Tibial artery (tissue), 4 donors: ENCODE measurements around the gene SPIB.
A peak's percentile ranks its signal among the peaks of the same experiment; 100 is the strongest.

Experiments used
- DNase-seq, 2 donors: peaks; one replicate each; pipeline ENCODE4 v3.0.0-alpha.2; 2019
- H3K27ac ChIP-seq, 2 donors: fragments of 200-600 bp; sonication (generic) in 1 of 2; 1 replicate in 1 of 2; 2 replicates in 1 of 2; pipeline ENCODE4 v1.5.1; 2018 to 2019; ENCODE audit warnings: mild to moderate bottlenecking in 1 of 2
- H3K27me3 ChIP-seq, 2 donors: fragments of 200-600 bp; sonication (generic) in 1 of 2; one replicate each; pipeline versions ENCODE4 v1.5.1 to v1.6.0; 2016 to 2019
- H3K36me3 ChIP-seq, 3 donors: fragments of 200-600 bp; sonication (generic) in 2 of 3; one replicate each; pipeline ENCODE4 v1.5.1; 2016 to 2019; ENCODE audit warnings: mild to moderate bottlenecking in 2 of 3
- H3K4me1 ChIP-seq, 4 donors: fragments of 200-600 bp; sonication (generic) in 2 of 4; 1 replicate in 3 of 4; 2 replicates in 1 of 4; pipeline ENCODE4 v1.5.1; 2016 to 2019
- H3K4me3 ChIP-seq, 2 donors: fragments of 200-600 bp; sonication (generic) in 1 of 2; 1 replicate in 1 of 2; 2 replicates in 1 of 2; pipeline ENCODE4 v1.5.1; 2018 to 2019; ENCODE audit warnings: mild to moderate bottlenecking in 2 of 2
- H3K9me3 ChIP-seq, 3 donors: fragments of 200-600 bp; sonication (generic) in 1 of 3; one replicate each; pipeline ENCODE4 v1.5.1; 2016 to 2019
- intact Hi-C: fragments of 100-400 bp; cut with DNase I; formaldehyde crosslinking; loops from one replicate; pipeline ENCODE4 v1.15.0; 2023; ENCODE audit warnings: low total_unique reads
- TF ChIP-seq, protein P1 (sequence below), 2 experiments: fragments of 200-600 bp in 1 of 2; fragments of 450-650 bp in 1 of 2; IDR thresholded peaks; one replicate each; pipeline ENCODE4 v1.5.1; 2017 to 2019; ENCODE audit warnings: antibody characterized with exemption in 2 of 2, mild to moderate bottlenecking in 1 of 2, moderate library complexity in 1 of 2

Gene SPIB

DNA sequence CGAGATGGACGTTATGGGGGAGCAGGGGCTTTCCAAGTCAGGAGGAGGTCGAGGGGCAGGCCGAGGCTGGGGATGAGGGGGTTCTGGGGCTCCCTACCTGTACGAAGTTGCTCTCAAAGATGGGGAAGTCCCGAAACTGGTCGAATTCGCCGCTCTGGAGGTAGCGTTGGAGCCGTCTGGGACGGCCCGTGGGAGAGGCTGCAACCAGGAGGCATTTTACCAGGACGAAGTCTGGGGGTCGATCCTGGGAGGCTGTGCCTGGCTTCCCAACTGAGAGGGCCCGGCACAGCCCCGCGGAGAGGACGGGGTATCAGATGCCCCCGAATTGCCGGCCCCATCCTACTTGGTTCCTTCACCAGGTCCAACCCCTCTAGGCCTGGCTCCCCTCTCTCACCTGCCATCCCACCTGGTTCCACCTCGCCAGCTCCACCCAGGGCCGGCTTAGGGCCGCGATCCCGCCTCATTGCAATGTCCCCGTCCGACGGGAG lies 57.0 kb downstream of the SPIB start:
- no peaks in the 10 kb centered on the region for H3K27me3 ChIP-seq
- peak overlapping the region; percentile 86 to 90 for H3K4me3 ChIP-seq
- H3K9me3 ChIP-seq, result no peaks in the 10 kb centered on the region
- no peak for DNase-seq
- intact Hi-C loops, result loop anchor here (1.0 kb wide), 1 partner anchor 36 kb away; the partner anchor contains the start of gene JOSD2
- TF ChIP-seq, protein P1, sequence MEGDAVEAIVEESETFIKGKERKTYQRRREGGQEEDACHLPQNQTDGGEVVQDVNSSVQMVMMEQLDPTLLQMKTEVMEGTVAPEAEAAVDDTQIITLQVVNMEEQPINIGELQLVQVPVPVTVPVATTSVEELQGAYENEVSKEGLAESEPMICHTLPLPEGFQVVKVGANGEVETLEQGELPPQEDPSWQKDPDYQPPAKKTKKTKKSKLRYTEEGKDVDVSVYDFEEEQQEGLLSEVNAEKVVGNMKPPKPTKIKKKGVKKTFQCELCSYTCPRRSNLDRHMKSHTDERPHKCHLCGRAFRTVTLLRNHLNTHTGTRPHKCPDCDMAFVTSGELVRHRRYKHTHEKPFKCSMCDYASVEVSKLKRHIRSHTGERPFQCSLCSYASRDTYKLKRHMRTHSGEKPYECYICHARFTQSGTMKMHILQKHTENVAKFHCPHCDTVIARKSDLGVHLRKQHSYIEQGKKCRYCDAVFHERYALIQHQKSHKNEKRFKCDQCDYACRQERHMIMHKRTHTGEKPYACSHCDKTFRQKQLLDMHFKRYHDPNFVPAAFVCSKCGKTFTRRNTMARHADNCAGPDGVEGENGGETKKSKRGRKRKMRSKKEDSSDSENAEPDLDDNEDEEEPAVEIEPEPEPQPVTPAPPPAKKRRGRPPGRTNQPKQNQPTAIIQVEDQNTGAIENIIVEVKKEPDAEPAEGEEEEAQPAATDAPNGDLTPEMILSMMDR (IDR thresholded peaks at IDR 0.05), result no peak
- H3K27ac ChIP-seq, result peak overlapping the region; percentile 69 to 76
- peaks cover 0 to 21% (median 14%) of the 10 kb centered on the region in 4 donors for H3K4me1 ChIP-seq
- H3K36me3 ChIP-seq, result peaks cover 11 to 24% (median 21%) of the 10 kb centered on the region in 3 donors

- DNase-seq, result peak; percentile 68 to 90
- intact Hi-C loops, result loop anchor here (1.0 kb wide), 1 partner anchor 35 kb away; the partner anchor contains the start of gene JOSD2
Measured at GRCh38 chr19:50476224-50476906, 57.6 kb downstream of the SPIB start, which contains the start of the genes EMC10 and GARIN5A. Gene EMC10 (plus strand): TSS chr19:50476507. CDS start chr19:50476545, 38 bp downstream. Gene GARIN5A (minus strand): TSS chr19:50476848. CDS start chr19:50476388, 460 bp downstream.

DNA sequence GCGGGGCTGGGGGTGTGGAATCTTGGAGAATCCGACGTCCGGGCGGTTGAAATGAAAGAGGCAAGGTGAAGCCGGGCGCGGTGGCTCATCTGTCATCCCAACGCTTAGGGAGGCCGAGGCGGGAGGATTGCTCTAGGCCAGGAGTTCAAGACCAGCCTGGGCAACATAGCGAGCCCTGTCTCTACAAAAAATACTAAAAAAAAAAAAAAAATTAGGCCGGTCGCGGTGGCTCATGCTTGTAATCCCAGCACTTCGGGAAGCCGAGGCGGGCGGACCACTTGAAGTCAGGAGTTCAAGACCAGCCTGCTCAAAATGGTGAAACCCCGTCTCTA lies 58.1 kb downstream of the SPIB start:
- H3K27me3 ChIP-seq, result no peaks in the 10 kb centered on the region
- TF ChIP-seq, protein P1 (IDR thresholded peaks at IDR 0.05), result no peak
- peak overlapping the region; percentile 86 to 90 for H3K4me3 ChIP-seq
- no peak for DNase-seq
- peaks cover 18 to 35% (median 32%) of the 10 kb centered on the region in 3 donors for H3K36me3 ChIP-seq
- H3K9me3 ChIP-seq, result no peaks in the 10 kb centered on the region
- intact Hi-C loops, result loop anchor here (1.0 kb wide), 1 partner anchor 34 kb away; the partner anchor contains the start of gene JOSD2
- peaks cover 0 to 21% (median 14%) of the 10 kb centered on the region in 4 donors for H3K4me1 ChIP-seq
- H3K27ac ChIP-seq, result peak overlapping the region; percentile 69 to 76

More at GRCh38 chr19:50476224-50476906, 57.6 kb downstream of the SPIB start, which contains the start of the genes EMC10 and GARIN5A:
- H3K36me3 ChIP-seq, result peaks cover 13 to 30% (median 27%) of the 10 kb centered on the region in 3 donors
- H3K27ac ChIP-seq, result peak within 1 kb of the TSS; percentile 69 to 76
- H3K27me3 ChIP-seq, result no peaks in the 10 kb centered on the region
- TF ChIP-seq, protein P1 (IDR thresholded peaks at IDR 0.05), result no peak
- H3K4me3 ChIP-seq, result peak within 1 kb of the TSS; percentile 86 to 90
- no peaks in the 10 kb centered on the region for H3K9me3 ChIP-seq
- H3K4me1 ChIP-seq, result peaks cover 0 to 21% (median 14%) of the 10 kb centered on the region in 4 donors

DNA sequence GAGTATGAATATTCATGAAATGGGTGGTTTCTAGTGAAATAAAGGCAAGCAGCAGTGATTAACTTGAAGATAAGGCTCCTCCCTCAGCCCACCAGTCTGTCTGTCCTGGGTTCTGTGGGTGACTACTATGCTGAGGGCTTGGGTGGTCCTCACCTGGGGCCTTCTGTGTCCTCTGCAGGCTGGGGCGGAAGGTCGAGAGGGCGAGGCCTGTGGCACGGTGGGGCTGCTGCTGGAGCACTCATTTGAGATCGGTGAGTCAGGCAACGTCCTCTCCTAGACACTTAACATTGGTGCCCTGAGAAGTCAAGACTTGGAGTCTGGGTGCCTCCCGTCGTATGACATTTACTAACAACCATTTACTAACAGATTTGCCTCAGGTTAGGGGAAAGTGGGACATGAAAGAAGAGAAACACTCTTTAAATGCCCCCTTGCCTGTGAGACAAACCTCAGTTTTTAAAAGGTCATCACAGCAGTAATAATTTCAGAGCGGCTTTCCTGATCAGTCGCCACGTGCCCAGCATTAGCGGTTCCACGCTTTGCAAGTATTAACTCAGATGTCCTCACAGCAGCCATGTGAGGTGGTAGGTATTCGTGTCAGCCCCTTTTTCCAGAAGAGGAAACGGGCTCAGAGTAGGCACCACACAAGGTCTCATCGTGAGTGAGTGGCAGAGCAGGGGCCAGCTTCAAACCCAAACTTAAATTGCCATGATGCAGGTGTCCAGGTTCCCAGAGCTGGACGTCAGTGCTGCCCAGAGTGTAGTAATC lies 59.2 kb downstream of the SPIB start:
- no peaks in the 10 kb centered on the region for H3K9me3 ChIP-seq
- no peaks in the 10 kb centered on the region for H3K27me3 ChIP-seq
- TF ChIP-seq, protein P1 (IDR thresholded peaks at IDR 0.05), result no peak
- no peak for DNase-seq
- no peak overlapping the region for H3K27ac ChIP-seq
- peaks cover 21 to 46% (median 43%) of the 10 kb centered on the region in 3 donors for H3K36me3 ChIP-seq
- intact Hi-C loops, result no loop called here
- H3K4me1 ChIP-seq, result peaks cover 0 to 21% (median 14%) of the 10 kb centered on the region in 4 donors
- H3K4me3 ChIP-seq, result no peak overlapping the region

DNA sequence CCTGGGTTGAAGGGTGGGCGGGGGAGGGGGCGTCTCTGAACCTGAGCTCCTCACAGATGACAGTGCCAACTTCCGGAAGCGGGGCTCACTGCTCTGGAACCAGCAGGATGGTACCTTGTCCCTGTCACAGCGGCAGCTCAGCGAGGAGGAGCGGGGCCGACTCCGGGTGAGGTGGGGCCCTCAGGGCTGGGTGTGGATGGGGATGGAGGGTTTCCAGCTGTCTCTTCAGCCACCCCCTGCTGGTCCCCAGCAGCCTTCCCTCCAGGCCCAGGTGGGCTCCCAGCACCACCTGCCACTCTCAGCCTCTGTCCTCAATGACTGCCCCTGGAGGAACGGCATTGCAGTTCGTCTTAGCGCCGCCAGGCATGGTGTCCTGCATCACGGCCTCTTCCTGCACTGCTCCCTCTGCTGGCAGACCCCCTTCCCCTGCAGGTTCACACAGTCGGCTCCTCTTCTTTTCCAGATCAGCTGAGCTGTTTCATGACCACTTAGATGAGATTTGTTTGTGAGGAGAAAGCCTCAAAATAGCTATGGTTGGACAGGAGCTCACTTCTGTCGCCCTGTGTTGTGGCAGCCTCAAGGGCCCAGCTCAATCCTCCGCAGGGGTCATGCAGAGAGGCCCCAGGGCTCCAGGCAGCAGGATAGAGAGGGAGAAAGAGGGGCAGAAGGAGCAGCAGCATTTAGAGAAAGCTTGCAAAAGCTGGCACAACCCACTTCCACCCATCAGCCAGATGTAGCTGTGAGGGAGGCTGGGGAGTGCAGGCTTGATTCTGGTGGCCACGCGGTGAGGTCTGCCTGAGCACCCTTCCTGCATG lies 60.4 kb downstream of the SPIB start:
- TF ChIP-seq, protein P1 (IDR thresholded peaks at IDR 0.05), result no peak
- H3K36me3 ChIP-seq, result peaks cover 21 to 54% (median 53%) of the 10 kb centered on the region in 3 donors
- H3K27ac ChIP-seq, result no peak overlapping the region
- no peak overlapping the region for H3K4me3 ChIP-seq
- peaks cover 0 to 21% (median 14%) of the 10 kb centered on the region in 4 donors for H3K4me1 ChIP-seq
- H3K27me3 ChIP-seq, result no peaks in the 10 kb centered on the region
- DNase-seq, result no peak
- H3K9me3 ChIP-seq, result no peaks in the 10 kb centered on the region
- intact Hi-C loops, result no loop called here
